ENCODE measurements around the gene TAF9.
"Not testable (repeated sequence)": the region's sequence is repeated elsewhere in the genome, so short reads cannot be mapped to it uniquely, and the experiment has no call there.

Gene TAF9

GRCh38 chr5:69334793-69335268 is 34.5 kb downstream of the TAF9 start:
- no peak overlapping the region for H3K27ac ChIP-seq
- TF ChIP-seq ZFX (IDR thresholded peaks at IDR 0.05) = no peak
- TF ChIP-seq, protein P1, sequence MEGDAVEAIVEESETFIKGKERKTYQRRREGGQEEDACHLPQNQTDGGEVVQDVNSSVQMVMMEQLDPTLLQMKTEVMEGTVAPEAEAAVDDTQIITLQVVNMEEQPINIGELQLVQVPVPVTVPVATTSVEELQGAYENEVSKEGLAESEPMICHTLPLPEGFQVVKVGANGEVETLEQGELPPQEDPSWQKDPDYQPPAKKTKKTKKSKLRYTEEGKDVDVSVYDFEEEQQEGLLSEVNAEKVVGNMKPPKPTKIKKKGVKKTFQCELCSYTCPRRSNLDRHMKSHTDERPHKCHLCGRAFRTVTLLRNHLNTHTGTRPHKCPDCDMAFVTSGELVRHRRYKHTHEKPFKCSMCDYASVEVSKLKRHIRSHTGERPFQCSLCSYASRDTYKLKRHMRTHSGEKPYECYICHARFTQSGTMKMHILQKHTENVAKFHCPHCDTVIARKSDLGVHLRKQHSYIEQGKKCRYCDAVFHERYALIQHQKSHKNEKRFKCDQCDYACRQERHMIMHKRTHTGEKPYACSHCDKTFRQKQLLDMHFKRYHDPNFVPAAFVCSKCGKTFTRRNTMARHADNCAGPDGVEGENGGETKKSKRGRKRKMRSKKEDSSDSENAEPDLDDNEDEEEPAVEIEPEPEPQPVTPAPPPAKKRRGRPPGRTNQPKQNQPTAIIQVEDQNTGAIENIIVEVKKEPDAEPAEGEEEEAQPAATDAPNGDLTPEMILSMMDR (conservative IDR thresholded peaks at IDR 0.05) = peak; percentile 91

DNA sequence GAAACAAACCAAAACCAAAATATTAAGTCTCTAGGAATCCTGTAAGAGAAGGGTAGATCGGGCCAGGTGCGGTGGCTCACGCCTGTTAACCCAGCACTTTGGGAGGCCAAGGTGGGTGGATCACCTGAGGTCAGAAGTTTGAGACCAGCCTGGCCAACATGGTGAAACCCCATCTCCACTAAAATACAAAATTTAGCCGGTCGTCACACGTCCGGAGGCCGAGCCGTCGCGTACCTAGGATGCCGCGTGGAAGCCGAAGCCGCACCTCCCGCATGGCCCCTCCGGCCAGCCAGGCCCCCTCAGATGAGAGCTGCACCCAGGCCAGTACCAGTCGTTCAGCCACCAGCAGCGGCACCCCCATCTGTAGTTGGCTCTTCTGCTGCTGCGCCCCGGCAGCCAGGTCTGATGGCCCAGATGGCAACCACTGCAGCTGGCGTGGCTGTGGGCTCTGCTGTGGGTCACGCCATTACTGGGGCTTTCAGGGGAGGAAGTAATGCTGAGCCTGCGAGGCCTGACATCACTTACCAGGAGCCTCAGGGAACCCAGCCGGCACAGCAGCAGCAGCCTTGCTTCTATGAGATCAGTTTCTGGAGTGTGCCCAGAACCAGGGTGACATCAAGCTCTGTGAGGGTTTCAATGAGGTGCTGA is 35.5 kb downstream of the TAF9 start:
- H3K27ac ChIP-seq = not testable (repeated sequence)

DNA sequence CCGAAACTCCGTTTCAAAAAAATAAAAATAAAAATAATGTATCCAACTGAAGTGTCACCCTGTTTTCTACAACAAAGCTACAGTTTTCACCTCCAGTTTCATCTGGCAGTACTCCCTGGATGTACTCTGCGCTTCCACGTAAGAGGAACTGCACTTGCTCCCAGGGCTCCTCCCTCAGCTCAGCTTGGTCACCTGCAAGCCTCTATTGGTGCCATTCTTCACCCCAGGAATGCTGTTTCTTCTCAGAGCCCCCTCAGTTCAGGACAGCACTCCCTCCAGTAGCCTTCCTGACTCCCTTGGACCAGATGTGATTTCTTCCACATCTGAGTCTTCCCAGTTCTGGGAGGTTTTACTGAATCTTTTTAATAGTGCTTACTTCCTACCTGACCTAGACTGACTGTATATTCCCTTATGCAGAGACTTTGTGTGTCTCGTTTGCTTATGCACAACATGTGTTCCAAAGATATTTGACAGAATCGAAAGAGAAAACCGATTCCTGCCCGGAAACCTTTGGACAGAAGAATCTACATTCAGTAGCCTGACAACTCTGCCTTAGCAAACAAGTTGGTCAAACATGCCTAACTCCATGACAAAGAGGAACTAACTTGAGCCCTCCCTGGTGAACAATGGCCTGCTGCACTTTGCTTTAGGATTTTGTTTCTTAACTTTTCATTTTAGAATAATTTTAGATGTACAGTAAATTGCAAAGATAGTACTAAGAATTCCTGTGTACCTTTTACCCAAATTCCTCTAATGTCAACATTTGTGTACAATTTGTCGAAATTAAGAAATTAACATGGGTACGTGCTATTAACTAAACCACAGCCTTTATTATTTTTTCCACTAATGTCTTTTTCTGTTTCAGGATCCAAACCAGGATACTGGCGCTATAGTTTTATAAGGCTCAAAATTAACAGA is 37.5 kb downstream of the TAF9 start:
- H3K27ac ChIP-seq = peak overlapping the region; percentile 93
- no peak for TF ChIP-seq ZFX (IDR thresholded peaks at IDR 0.05)
- TF ChIP-seq, protein P1 (conservative IDR thresholded peaks at IDR 0.05) = no peak

- no peak overlapping the region; the same call in 1 of the 2 replicates for H3K27ac ChIP-seq
- TF ChIP-seq, protein P1 (conservative IDR thresholded peaks at IDR 0.05) = no peak
- TF ChIP-seq ZFX (IDR thresholded peaks at IDR 0.05) = no peak
These were observed 39.3 kb downstream of the TAF9 start for GRCh38 chr5:69329905-69330489.

- no peak for TF ChIP-seq ZFX (IDR thresholded peaks at IDR 0.05)
- TF ChIP-seq, protein P1 (conservative IDR thresholded peaks at IDR 0.05) = no peak
- no peak overlapping the region for H3K27ac ChIP-seq
These were observed 43.0 kb downstream of the TAF9 start for GRCh38 chr5:69326365-69326764.

DNA sequence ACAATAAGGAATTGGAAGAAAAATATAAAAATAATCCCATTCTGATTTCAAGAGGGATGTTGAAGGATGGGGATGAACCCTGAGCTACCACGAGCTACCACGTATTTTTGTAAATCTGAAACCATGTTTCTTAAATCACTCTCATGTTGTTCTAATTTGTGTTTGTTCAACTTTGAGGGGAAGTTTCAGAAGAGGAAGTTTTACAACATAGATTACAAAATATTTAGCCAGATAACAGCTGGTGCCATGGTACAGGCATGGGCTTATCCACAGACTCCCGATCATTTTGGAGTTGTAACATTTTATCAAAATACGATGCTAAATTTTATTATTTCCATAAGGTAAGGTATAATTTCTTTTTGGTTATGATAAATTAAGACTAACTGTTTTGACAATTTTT is 51.9 kb downstream of the TAF9 start:
- no peak for TF ChIP-seq ZFX (IDR thresholded peaks at IDR 0.05)
- TF ChIP-seq, protein P1 (conservative IDR thresholded peaks at IDR 0.05) = no peak
- no peak overlapping the region for H3K27ac ChIP-seq

DNA sequence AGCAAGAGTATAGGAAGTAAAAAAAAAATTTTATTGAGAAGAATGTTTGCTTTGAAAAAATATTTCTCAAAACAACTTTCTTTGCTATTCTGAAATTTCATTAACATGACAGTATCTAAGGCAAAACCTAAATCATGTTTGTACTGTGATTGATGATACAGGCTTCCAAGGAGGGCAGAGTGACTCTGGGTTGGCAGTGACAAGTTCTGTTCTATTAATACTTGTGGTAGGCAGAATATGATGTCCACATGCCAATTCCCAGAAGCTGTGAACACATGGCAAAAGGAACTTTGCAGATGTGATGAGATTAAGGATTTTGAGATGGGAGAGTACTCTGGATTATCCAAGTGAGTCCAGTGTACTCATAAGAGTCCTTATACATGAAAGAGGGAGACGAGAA is 53.3 kb downstream of the TAF9 start:
- no peak for TF ChIP-seq ZFX (IDR thresholded peaks at IDR 0.05)
- TF ChIP-seq, protein P1 (conservative IDR thresholded peaks at IDR 0.05) = no peak
- H3K27ac ChIP-seq = no peak overlapping the region
